Measurements from ENCODE around the gene KLRK1.

DNA sequence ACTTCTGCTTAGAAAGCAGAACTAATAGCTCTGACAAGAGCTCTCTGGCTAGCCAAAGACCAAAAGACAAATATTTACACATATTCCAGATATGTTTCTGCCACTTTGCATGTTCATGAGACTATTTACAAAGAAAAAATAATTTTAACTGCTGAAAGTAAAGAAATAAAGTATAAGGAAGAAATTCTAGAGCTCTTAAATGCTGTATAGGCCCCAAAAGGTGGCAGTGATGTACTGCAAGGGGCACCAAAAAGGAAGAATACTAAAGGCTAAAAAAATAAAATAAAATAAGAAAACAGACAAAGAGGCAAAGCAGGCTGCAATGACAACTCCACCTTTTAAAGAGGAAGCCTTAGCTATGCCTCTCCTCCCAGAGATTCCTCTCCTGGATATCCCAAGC, 23.0 kb downstream of the KLRK1 start:
- TF ChIP-seq POLR2AphosphoS5 (IDR thresholded peaks at IDR 0.05) (peak; percentile 17), POLR2A (IDR thresholded peaks at IDR 0.05) (no peak)
- TF ChIP-seq, protein P1, sequence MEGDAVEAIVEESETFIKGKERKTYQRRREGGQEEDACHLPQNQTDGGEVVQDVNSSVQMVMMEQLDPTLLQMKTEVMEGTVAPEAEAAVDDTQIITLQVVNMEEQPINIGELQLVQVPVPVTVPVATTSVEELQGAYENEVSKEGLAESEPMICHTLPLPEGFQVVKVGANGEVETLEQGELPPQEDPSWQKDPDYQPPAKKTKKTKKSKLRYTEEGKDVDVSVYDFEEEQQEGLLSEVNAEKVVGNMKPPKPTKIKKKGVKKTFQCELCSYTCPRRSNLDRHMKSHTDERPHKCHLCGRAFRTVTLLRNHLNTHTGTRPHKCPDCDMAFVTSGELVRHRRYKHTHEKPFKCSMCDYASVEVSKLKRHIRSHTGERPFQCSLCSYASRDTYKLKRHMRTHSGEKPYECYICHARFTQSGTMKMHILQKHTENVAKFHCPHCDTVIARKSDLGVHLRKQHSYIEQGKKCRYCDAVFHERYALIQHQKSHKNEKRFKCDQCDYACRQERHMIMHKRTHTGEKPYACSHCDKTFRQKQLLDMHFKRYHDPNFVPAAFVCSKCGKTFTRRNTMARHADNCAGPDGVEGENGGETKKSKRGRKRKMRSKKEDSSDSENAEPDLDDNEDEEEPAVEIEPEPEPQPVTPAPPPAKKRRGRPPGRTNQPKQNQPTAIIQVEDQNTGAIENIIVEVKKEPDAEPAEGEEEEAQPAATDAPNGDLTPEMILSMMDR (IDR thresholded peaks at IDR 0.05): peak in 2 of 4 experiments; percentile 42 to 47

Data from prostate gland (tissue), 2 donors.